SK-N-SH (cell line): ENCODE data around the gene FAM216A.

Source experiments
- EP300 ChIP-seq, 2 experiments: IDR thresholded peaks; 2 replicates each; pipeline versions ENCODE4 v1.4.0 to v1.6.1; 2012; ENCODE audit warnings: borderline replicate concordance in 1 of 2, low read depth in 1 of 2, low read length in 1 of 2
- EZH2phosphoT487 ChIP-seq: fragments of 200-600 bp; sonication (generic); IDR thresholded peaks from 2 replicates; pipeline ENCODE4 v1.6.1; 2017; ENCODE audit warnings: low read depth, mixed run types, mild to moderate bottlenecking, antibody characterized with exemption, moderate library complexity, borderline replicate concordance
- FOXJ3 ChIP-seq: sonication (generic); formaldehyde crosslinking; IDR thresholded peaks from 2 replicates; pipeline ENCODE4 v1.5.1; 2020; ENCODE audit warnings: mild to moderate bottlenecking, missing genetic modification reagents
- GATA2 ChIP-seq: sonication (generic); formaldehyde crosslinking; IDR thresholded peaks from 2 replicates; pipeline ENCODE4 v1.5.0; 2020; ENCODE audit warnings: mild to moderate bottlenecking, missing genetic modification reagents
- MXI1 ChIP-seq: IDR thresholded peaks from 2 replicates; pipeline ENCODE4 v1.6.1; 2012; ENCODE audit warnings: mild to moderate bottlenecking, low read depth, low read length, improper control_type of control experiment
- POLR2AphosphoS5 ChIP-seq: IDR thresholded peaks from 2 replicates; pipeline ENCODE4 v1.6.1; 2012; ENCODE audit warnings: low read depth, low read length
- RAD21 ChIP-seq: IDR thresholded peaks from 2 replicates; pipeline ENCODE4 v1.6.1; 2012; ENCODE audit warnings: mild to moderate bottlenecking, low read length
- REST ChIP-seq: IDR thresholded peaks from 2 replicates; pipeline ENCODE4 v1.6.1; 2012; ENCODE audit warnings: mild to moderate bottlenecking, low read depth, low read length, moderate library complexity
- RFX5 ChIP-seq: IDR thresholded peaks from 2 replicates; pipeline ENCODE4 v1.6.1; 2012; ENCODE audit warnings: mild to moderate bottlenecking, improper control_type of control experiment, low read length
- RXRA ChIP-seq: IDR thresholded peaks from 2 replicates; pipeline ENCODE4 v1.4.0; 2012; ENCODE audit warnings: low read depth, mild to moderate bottlenecking, borderline replicate concordance
- SMC3 ChIP-seq: IDR thresholded peaks from 2 replicates; pipeline ENCODE4 v1.6.1; 2012; ENCODE audit warnings: low read depth, low read length, improper control_type of control experiment
- YY1 ChIP-seq: IDR thresholded peaks from 2 replicates; pipeline ENCODE4 v1.4.0; 2012; ENCODE audit warnings: low read depth, mild to moderate bottlenecking
- ZBTB33 ChIP-seq: IDR thresholded peaks from 2 replicates; pipeline ENCODE4 v1.4.0; 2012; ENCODE audit warnings: low read depth, borderline replicate concordance
- TF ChIP-seq, protein P1 (sequence below): fragments of 200-600 bp; sonication (generic); IDR thresholded peaks from 2 replicates; pipeline ENCODE4 v1.6.1; 2017; ENCODE audit warnings: antibody characterized with exemption, mild to moderate bottlenecking, moderate library complexity

DNA sequence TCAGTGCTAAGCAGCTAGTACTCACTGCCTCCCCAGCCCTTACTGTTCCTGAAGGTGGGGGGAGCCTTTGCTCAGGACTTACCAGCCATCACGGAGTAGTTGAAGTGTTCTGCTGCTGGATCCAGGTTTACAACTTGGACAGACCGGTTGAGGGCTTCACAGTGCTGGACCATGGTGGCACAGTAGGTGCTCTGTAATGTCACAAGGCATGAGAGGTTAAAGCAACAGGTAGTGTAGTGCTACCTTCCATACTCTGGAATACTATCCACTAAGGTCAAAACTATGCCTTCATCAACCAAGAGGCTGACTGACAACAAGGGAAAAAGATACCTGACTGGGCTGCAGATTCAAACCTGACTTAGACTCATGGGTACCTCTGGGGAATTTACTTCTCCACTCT lies 3.6 kb upstream of the FAM216A start:
- TF ChIP-seq RAD21 (no peak), RXRA (no peak), POLR2AphosphoS5 (no peak), EP300 (IDR thresholded peaks at IDR 0.05; ENCODE audit: borderline replicate concordance in 1 of 2, low read depth in 1 of 2, low read length in 1 of 2) (no peak), RFX5 (no peak), SMC3 (no peak), ZBTB33 (no peak), YY1 (no peak), REST (no peak), GATA2 (CRISPR knock-in tag) (no peak), EZH2phosphoT487 (no peak), FOXJ3 (no peak), MXI1 (no peak)
- TF ChIP-seq, protein P1, sequence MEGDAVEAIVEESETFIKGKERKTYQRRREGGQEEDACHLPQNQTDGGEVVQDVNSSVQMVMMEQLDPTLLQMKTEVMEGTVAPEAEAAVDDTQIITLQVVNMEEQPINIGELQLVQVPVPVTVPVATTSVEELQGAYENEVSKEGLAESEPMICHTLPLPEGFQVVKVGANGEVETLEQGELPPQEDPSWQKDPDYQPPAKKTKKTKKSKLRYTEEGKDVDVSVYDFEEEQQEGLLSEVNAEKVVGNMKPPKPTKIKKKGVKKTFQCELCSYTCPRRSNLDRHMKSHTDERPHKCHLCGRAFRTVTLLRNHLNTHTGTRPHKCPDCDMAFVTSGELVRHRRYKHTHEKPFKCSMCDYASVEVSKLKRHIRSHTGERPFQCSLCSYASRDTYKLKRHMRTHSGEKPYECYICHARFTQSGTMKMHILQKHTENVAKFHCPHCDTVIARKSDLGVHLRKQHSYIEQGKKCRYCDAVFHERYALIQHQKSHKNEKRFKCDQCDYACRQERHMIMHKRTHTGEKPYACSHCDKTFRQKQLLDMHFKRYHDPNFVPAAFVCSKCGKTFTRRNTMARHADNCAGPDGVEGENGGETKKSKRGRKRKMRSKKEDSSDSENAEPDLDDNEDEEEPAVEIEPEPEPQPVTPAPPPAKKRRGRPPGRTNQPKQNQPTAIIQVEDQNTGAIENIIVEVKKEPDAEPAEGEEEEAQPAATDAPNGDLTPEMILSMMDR = no peak
